IgD-negative memory B cell (primary cell): Measurements from ENCODE around the gene NIPSNAP3A. TPM values are rescaled to one million over a fixed set of nuclear protein-coding genes. Genes with fewer than 3 reads are reported as not detected.
"Not testable (repeated sequence)": the region's sequence is repeated elsewhere in the genome, so short reads cannot be mapped to it uniquely, and the experiment has no call there.

ENCODE experiments used
- H3K27ac Mint-ChIP-seq, 3 donors: one replicate each; pipeline ENCODE4 v1.8.0; 2020 to 2022; ENCODE audit warnings: mild to moderate bottlenecking in 3 of 3, mixed read lengths in 3 of 3, moderate library complexity in 1 of 3
- H3K27me3 Mint-ChIP-seq: one replicate; pipeline ENCODE4 v1.8.0; 2021; ENCODE audit warnings: mixed read lengths
- H3K36me3 Mint-ChIP-seq: one replicate; pipeline ENCODE4 v1.8.0; 2020; ENCODE audit warnings: mild to moderate bottlenecking, mixed read lengths
- H3K4me1 Mint-ChIP-seq, 3 donors: one replicate each; pipeline ENCODE4 v1.8.0; 2020 to 2022; ENCODE audit warnings: mixed read lengths in 3 of 3, mild to moderate bottlenecking in 1 of 3
- H3K4me3 Mint-ChIP-seq, 4 donors: one replicate each; pipeline ENCODE4 v1.8.0; 2020 to 2022; ENCODE audit warnings: mild to moderate bottlenecking in 4 of 4, mixed read lengths in 4 of 4, moderate library complexity in 3 of 4
- H3K9me3 Mint-ChIP-seq, 3 donors: one replicate each; pipeline ENCODE4 v1.8.0; 2020 to 2021; ENCODE audit warnings: mixed read lengths in 3 of 3, mild to moderate bottlenecking in 1 of 3
- polyA plus RNA-seq: library from polyadenylated mRNA; unstranded; fragments of 300-500 nt; fragmentation: Illumina TruSeq; gene quantifications from one replicate; pipeline ENCODE4 v1.2.3, GENCODE V29; 2021

NIPSNAP3A gene
- polyA plus RNA-seq, 1 donor from 2014 or later = 22.9 TPM

- H3K4me3 Mint-ChIP-seq = peak overlapping the region in 1 of 4 donors; percentile 24
- no peaks in the 10 kb centered on the region for H3K9me3 Mint-ChIP-seq
- no peaks in the 10 kb centered on the region for H3K36me3 Mint-ChIP-seq
- H3K27ac Mint-ChIP-seq = peak overlapping the region in 1 of 3 donors; percentile 74
- peaks cover 7 to 20% (median 10%) of the 10 kb centered on the region in 3 donors for H3K4me1 Mint-ChIP-seq
- H3K27me3 Mint-ChIP-seq = no peaks in the 10 kb centered on the region
Measured at GRCh38 chr9:104758974-104759373, 11.5 kb downstream of the NIPSNAP3A start.

GRCh38 chr9:104765138-104765537, 17.7 kb downstream of the NIPSNAP3A start:
- Mint-ChIP-seq H3K4me1 (peaks cover 17 to 33% (median 25%) of the 10 kb centered on the region in 3 donors), H3K27ac (peak overlapping the region; percentile 67 to 89 (median 72))

GRCh38 chr9:104766025-104766424, 18.5 kb downstream of the NIPSNAP3A start:
- H3K4me1 Mint-ChIP-seq = peaks cover 18 to 39% (median 30%) of the 10 kb centered on the region in 3 donors
- no peaks in the 10 kb centered on the region for H3K27me3 Mint-ChIP-seq
- H3K27ac Mint-ChIP-seq = peak overlapping the region in 1 of 3 donors; percentile 63

More at GRCh38 chr9:104765138-104765537, 17.7 kb downstream of the NIPSNAP3A start:
- H3K36me3 Mint-ChIP-seq = no peaks in the 10 kb centered on the region
- no peaks in the 10 kb centered on the region for H3K27me3 Mint-ChIP-seq
- H3K9me3 Mint-ChIP-seq = no peaks in the 10 kb centered on the region
- peak overlapping the region; percentile 90 to 96 (median 94) for H3K4me3 Mint-ChIP-seq

GRCh38 chr9:104767507-104767906, 20.0 kb downstream of the NIPSNAP3A start:
- no peaks in the 10 kb centered on the region for H3K27me3 Mint-ChIP-seq
- H3K4me1 Mint-ChIP-seq = peaks cover 22 to 36% (median 31%) of the 10 kb centered on the region in 3 donors
- peaks cover 0 to 3% (median 2%) of the 10 kb centered on the region in 3 donors for H3K9me3 Mint-ChIP-seq
- no peak overlapping the region for H3K4me3 Mint-ChIP-seq
- no peak overlapping the region for H3K27ac Mint-ChIP-seq
- H3K36me3 Mint-ChIP-seq = peaks cover 2% of the 10 kb centered on the region

More at GRCh38 chr9:104766025-104766424, 18.5 kb downstream of the NIPSNAP3A start:
- H3K4me3 Mint-ChIP-seq = peak overlapping the region in 2 of 4 donors; percentile 90 to 95
- no peaks in the 10 kb centered on the region for H3K36me3 Mint-ChIP-seq
- H3K9me3 Mint-ChIP-seq = no peaks in the 10 kb centered on the region

DNA sequence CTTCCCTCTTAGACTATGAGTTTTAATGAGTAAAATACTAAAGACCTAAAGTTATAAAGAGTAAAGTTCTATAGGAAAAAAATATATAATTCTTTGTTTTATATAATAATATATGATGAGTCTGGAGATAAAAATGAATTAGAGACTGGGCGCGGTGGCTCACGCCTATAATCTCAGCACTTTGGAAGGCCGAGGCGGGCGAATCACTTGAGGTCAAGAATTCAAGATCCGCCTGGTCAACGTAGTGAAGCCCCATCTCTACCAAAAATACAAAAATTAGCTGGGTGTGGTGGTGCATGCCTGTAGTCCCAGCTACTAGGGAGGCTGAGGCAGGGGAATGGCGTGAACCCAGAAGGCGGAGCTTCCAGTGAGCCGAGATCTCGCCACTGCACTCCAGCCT, 21.5 kb downstream of the NIPSNAP3A start:
- not testable (repeated sequence) for H3K9me3 Mint-ChIP-seq, H3K36me3 Mint-ChIP-seq, H3K27me3 Mint-ChIP-seq
- Mint-ChIP-seq H3K27ac (peak overlapping the region in 2 of 3 donors; percentile 41 to 88), H3K4me3 (peak overlapping the region in 2 of 4 donors; percentile 81 to 85), H3K4me1 (peaks cover 27 to 39% (median 35%) of the 10 kb centered on the region in 3 donors)

DNA sequence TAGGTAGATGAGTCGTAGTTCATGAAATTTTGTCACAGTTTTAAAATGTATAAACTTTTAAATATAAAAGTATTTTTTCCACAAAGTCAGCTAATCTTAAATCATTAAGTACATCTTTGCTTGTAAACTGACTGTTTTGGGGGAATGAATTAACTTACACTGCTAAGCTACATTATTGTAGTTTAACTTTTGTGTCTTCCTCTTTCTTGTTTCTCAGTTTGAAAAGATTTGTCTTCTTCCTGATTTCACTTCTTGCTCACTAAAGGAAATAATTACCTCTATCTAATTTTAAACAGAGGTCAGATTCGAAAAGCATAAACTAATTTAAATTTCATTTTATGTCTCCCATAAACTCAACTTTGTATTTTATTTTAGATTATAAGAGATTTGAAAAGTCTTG, 22.2 kb downstream of the NIPSNAP3A start:
- peaks cover 27 to 40% (median 35%) of the 10 kb centered on the region in 3 donors for H3K4me1 Mint-ChIP-seq
- peaks cover 2% of the 10 kb centered on the region for H3K36me3 Mint-ChIP-seq
- peak overlapping the region in 3 of 4 donors; percentile 79 to 85 (median 81) for H3K4me3 Mint-ChIP-seq
- peak overlapping the region; percentile 4 to 88 (median 41) for H3K27ac Mint-ChIP-seq
- H3K9me3 Mint-ChIP-seq = peaks cover 0 to 3% (median 2%) of the 10 kb centered on the region in 3 donors
- no peaks in the 10 kb centered on the region for H3K27me3 Mint-ChIP-seq

- H3K4me3 Mint-ChIP-seq = peak overlapping the region in 3 of 4 donors; percentile 72 to 83 (median 81)
- no peaks in the 10 kb centered on the region for H3K27me3 Mint-ChIP-seq
- peaks cover 2% of the 10 kb centered on the region for H3K36me3 Mint-ChIP-seq
- peaks cover 19 to 28% (median 22%) of the 10 kb centered on the region in 3 donors for H3K4me1 Mint-ChIP-seq
- H3K27ac Mint-ChIP-seq = peak overlapping the region in 2 of 3 donors; percentile 41 to 48
- H3K9me3 Mint-ChIP-seq = peaks cover 0 to 3% (median 2%) of the 10 kb centered on the region in 3 donors
Measured at GRCh38 chr9:104772714-104773510, 25.4 kb downstream of the NIPSNAP3A start.

GRCh38 chr9:104774132-104774531, 26.6 kb downstream of the NIPSNAP3A start:
- no peak overlapping the region for H3K27ac Mint-ChIP-seq
- peaks cover 4% of the 10 kb centered on the region for H3K36me3 Mint-ChIP-seq
- H3K4me3 Mint-ChIP-seq = no peak overlapping the region
- H3K4me1 Mint-ChIP-seq = peaks cover 20 to 30% (median 29%) of the 10 kb centered on the region in 3 donors
- no peaks in the 10 kb centered on the region for H3K27me3 Mint-ChIP-seq
- peaks cover 0 to 3% (median 2%) of the 10 kb centered on the region in 3 donors for H3K9me3 Mint-ChIP-seq

- Mint-ChIP-seq H3K9me3 (peaks cover 0 to 3% (median 2%) of the 10 kb centered on the region in 3 donors), H3K4me1 (peaks cover 16 to 26% (median 24%) of the 10 kb centered on the region in 3 donors), H3K27ac (no peak overlapping the region), H3K27me3 (no peaks in the 10 kb centered on the region), H3K4me3 (no peak overlapping the region), H3K36me3 (peaks cover 4% of the 10 kb centered on the region)
Measured at GRCh38 chr9:104774831-104775573, 27.5 kb downstream of the NIPSNAP3A start.

- no peak overlapping the region for H3K4me3 Mint-ChIP-seq
- no peaks in the 10 kb centered on the region for H3K27me3 Mint-ChIP-seq
- H3K4me1 Mint-ChIP-seq = peaks cover 15 to 27% (median 24%) of the 10 kb centered on the region in 3 donors
- H3K36me3 Mint-ChIP-seq = peaks cover 4% of the 10 kb centered on the region
- H3K27ac Mint-ChIP-seq = no peak overlapping the region
- H3K9me3 Mint-ChIP-seq = peaks cover 0 to 3% (median 2%) of the 10 kb centered on the region in 3 donors
Measured at GRCh38 chr9:104775574-104775936, 28.1 kb downstream of the NIPSNAP3A start.

DNA sequence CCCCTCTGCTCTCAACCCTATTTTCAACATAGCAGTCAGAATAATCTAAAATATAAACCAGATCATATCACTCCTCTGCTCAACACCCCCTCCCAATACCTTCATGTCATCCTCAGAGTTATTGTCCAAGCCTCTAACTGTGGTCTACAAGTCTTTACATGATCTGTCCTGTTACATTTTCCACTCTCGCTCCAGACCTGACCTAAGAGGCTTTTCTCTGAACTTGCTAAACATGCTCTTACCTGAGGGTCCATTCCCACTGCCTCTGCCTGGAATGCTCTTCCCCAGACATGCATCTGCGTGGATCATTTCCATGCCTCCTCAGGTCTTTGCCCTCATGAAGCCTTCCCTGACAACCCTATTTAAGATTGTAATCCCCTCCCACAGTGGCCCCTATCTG, 28.5 kb downstream of the NIPSNAP3A start:
- peaks cover 4% of the 10 kb centered on the region for H3K36me3 Mint-ChIP-seq
- no peak overlapping the region for H3K4me3 Mint-ChIP-seq
- H3K27ac Mint-ChIP-seq = no peak overlapping the region
- H3K9me3 Mint-ChIP-seq = peaks cover 0 to 3% (median 2%) of the 10 kb centered on the region in 3 donors
- H3K4me1 Mint-ChIP-seq = peaks cover 17 to 28% (median 26%) of the 10 kb centered on the region in 3 donors
- H3K27me3 Mint-ChIP-seq = no peaks in the 10 kb centered on the region

DNA sequence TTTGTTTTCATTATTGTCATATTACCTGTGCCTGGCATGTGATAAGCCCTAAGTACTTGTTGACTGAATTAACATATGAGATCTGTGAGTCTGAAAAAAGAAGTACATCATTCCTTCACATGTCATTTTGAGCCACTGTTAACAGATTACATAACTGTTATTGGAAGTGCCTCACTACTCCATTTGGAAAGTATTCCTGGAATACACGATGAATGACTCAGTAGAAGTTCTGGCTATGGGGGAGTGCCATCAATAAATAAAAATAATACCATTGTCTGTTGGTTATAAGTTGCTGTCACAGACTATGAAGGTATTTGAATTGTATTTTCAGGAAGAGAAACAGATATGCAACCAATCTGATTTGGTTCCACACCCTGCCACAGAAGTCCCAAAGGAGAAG, 29.3 kb downstream of the NIPSNAP3A start:
- no peak overlapping the region for H3K4me3 Mint-ChIP-seq
- H3K27ac Mint-ChIP-seq = no peak overlapping the region
- no peaks in the 10 kb centered on the region for H3K27me3 Mint-ChIP-seq
- H3K4me1 Mint-ChIP-seq = peaks cover 12 to 26% (median 25%) of the 10 kb centered on the region in 3 donors
- no peaks in the 10 kb centered on the region for H3K9me3 Mint-ChIP-seq
- peaks cover 2% of the 10 kb centered on the region for H3K36me3 Mint-ChIP-seq

- Mint-ChIP-seq H3K27ac (peak overlapping the region in 1 of 3 donors; percentile 47), H3K9me3 (no peaks in the 10 kb centered on the region), H3K27me3 (no peaks in the 10 kb centered on the region), H3K36me3 (peaks cover 2% of the 10 kb centered on the region), H3K4me1 (peaks cover 7 to 19% (median 16%) of the 10 kb centered on the region in 3 donors), H3K4me3 (no peak overlapping the region)
Measured at GRCh38 chr9:104778802-104779201, 31.3 kb downstream of the NIPSNAP3A start.

- Mint-ChIP-seq H3K36me3 (peaks cover 2% of the 10 kb centered on the region), H3K9me3 (no peaks in the 10 kb centered on the region), H3K27me3 (no peaks in the 10 kb centered on the region), H3K27ac (peak overlapping the region in 1 of 3 donors; percentile 47), H3K4me1 (peaks cover 11 to 24% (median 20%) of the 10 kb centered on the region in 3 donors), H3K4me3 (no peak overlapping the region)
Measured at GRCh38 chr9:104779334-104779733, 31.9 kb downstream of the NIPSNAP3A start.
